Vagina (tissue), 2 donors: ENCODE measurements around the gene LRRC26. TPM values are rescaled to one million over a fixed set of nuclear protein-coding genes. Genes with fewer than 3 reads are reported as not detected.

Experiments
- DNase-seq, 2 donors: peaks; one replicate each; pipeline ENCODE4 v3.0.0-alpha.2; 2017; ENCODE audit errors: extremely low spot score in 2 of 2
- H3K27ac ChIP-seq: fragments of 200-600 bp; sonication (generic); one replicate; pipeline ENCODE4 v1.5.1; 2019
- H3K27me3 ChIP-seq: fragments of 200-600 bp; sonication (generic); one replicate; pipeline ENCODE4 v1.5.1; 2019
- H3K36me3 ChIP-seq, 2 donors: fragments of 200-600 bp; sonication (generic); one replicate each; pipeline ENCODE4 v1.5.1; 2017 to 2019
- H3K4me1 ChIP-seq: fragments of 200-600 bp; sonication (generic); one replicate; pipeline ENCODE4 v1.5.1; 2019
- H3K4me3 ChIP-seq, 2 donors: fragments of 200-600 bp; sonication (generic); 1 replicate in 1 of 2; 2 replicates in 1 of 2; pipeline ENCODE4 v1.5.1; 2016 to 2019
- H3K9me3 ChIP-seq: fragments of 200-600 bp; sonication (generic); one replicate; pipeline ENCODE4 v1.5.1; 2019
- CTCF ChIP-seq, 3 experiments: fragments of 450-650 bp in 2 of 3; fragments of 200-600 bp in 1 of 3; sonication (generic) in 1 of 3; IDR thresholded peaks; one replicate each; pipeline ENCODE4 v1.5.1; 2017 to 2019; ENCODE audit warnings: antibody characterized with exemption in 3 of 3, mild to moderate bottlenecking in 2 of 3, moderate library complexity in 2 of 3
- POLR2A ChIP-seq, 2 donors: fragments of 450-650 bp; IDR thresholded peaks; one replicate each; pipeline ENCODE4 v1.6.1; 2017; ENCODE audit warnings: antibody characterized with exemption in 2 of 2, mild to moderate bottlenecking in 2 of 2, moderate library complexity in 2 of 2
- POLR2AphosphoS5 ChIP-seq, 2 donors: sonication (generic); formaldehyde crosslinking; IDR thresholded peaks; one replicate each; pipeline ENCODE4 v1.9.0; 2017; ENCODE audit warnings: antibody characterized with exemption in 2 of 2, mild to moderate bottlenecking in 2 of 2, low read depth in 1 of 2; ENCODE audit not compliant: insufficient read depth in 1 of 2
- intact Hi-C: fragments of 100-400 bp; cut with DNase I; formaldehyde crosslinking; loops from one replicate; pipeline ENCODE4 v1.15.1; 2023
- total RNA-seq: library from RNA; depleted of rRNA; stranded (reverse); fragments of >200 nt; gene quantifications from one replicate; pipeline ENCODE4 v1.2.3, GENCODE V29; 2016

The LRRC26 gene
- total RNA-seq, 1 donor from 2014 or later, result not detected

DNA sequence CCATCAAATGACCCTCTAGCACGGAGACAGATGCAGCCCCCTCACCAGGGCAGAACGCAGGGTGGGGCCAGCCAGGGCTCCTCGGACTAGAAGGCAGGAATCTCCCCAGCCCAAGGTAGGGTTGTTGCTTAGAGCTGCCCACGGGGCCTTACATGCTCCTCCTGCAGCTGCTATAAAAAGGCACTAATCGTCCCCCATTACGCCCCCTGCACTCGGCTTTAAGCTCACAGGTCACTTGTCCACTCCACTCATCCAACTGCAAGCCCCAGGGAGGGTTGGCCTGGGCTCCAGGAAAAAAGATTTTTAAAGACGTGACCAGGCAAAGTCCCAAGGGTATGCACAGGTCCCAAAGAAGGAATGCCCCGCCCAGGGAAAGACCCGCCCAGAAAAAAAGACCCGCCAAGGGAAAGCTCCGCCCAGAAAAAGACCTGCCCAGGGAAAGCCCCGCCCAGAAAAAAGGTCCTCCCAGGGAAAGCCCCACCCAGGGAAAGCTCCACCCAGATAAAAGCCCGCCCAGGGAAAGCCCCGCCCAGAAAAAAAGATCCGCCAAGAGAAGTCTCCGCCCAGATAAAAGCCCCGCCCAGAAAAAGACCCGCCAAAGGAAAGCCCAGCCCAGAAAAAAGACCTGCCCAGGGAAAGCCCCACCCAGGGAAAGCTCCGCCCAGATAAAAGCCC is 19.8 kb downstream of the LRRC26 start:
- DNase-seq, result no peak
- TF ChIP-seq POLR2AphosphoS5 (IDR thresholded peaks at IDR 0.05; ENCODE audit: insufficient read depth in 1 of 2, low read depth in 1 of 2), result no peak
- no peak for TF ChIP-seq CTCF (IDR thresholded peaks at IDR 0.05)
- no peak for TF ChIP-seq POLR2A (IDR thresholded peaks at IDR 0.05)
- intact Hi-C loops, result no loop called here
- no peak overlapping the region for H3K27ac ChIP-seq
- no peaks in the 10 kb centered on the region for H3K4me1 ChIP-seq
- H3K27me3 ChIP-seq, result no peaks in the 10 kb centered on the region
- no peaks in the 10 kb centered on the region for H3K36me3 ChIP-seq
- no peaks in the 10 kb centered on the region for H3K9me3 ChIP-seq
- no peak overlapping the region for H3K4me3 ChIP-seq

DNA sequence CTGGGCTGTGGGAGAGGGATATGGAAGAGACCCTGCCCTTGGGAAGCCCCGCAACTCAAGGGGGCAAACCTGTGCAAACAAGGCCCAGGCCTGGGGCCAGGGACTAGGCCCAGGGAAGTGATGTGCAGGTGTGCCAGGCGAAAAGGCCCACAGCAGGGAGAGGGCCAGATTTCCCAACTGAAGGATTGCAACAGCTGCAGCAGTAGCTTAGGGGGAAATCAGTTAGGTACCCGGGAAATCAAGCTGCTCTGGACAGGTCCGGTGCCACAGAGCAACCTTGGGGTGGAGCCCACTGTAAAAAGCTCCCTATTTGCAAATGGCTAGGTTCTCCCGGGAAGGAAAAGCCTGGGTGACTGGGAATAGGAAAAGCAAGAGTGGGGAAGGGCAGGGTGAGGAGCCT is 20.5 kb downstream of the LRRC26 start:
- intact Hi-C loops, result no loop called here
- Histone ChIP-seq H3K27me3 (no peaks in the 10 kb centered on the region), H3K36me3 (no peaks in the 10 kb centered on the region), H3K4me1 (no peaks in the 10 kb centered on the region), H3K9me3 (no peaks in the 10 kb centered on the region), H3K4me3 (no peak overlapping the region), H3K27ac (no peak overlapping the region)
- TF ChIP-seq POLR2A (IDR thresholded peaks at IDR 0.05) (no peak), POLR2AphosphoS5 (IDR thresholded peaks at IDR 0.05; ENCODE audit: insufficient read depth in 1 of 2, low read depth in 1 of 2) (no peak), CTCF (IDR thresholded peaks at IDR 0.05) (no peak)
- no peak for DNase-seq

- no peak for DNase-seq
- no peaks in the 10 kb centered on the region for H3K36me3 ChIP-seq
- intact Hi-C loops, result no loop called here
- no peak overlapping the region for H3K27ac ChIP-seq
- H3K4me3 ChIP-seq, result no peak overlapping the region
- TF ChIP-seq POLR2AphosphoS5 (IDR thresholded peaks at IDR 0.05; ENCODE audit: insufficient read depth in 1 of 2, low read depth in 1 of 2) (no peak), POLR2A (IDR thresholded peaks at IDR 0.05) (no peak), CTCF (IDR thresholded peaks at IDR 0.05) (no peak)
- no peaks in the 10 kb centered on the region for H3K4me1 ChIP-seq
- no peaks in the 10 kb centered on the region for H3K27me3 ChIP-seq
- no peaks in the 10 kb centered on the region for H3K9me3 ChIP-seq
Observed at GRCh38 chr9:137148661-137149060, 21.2 kb downstream of the LRRC26 start.

DNA sequence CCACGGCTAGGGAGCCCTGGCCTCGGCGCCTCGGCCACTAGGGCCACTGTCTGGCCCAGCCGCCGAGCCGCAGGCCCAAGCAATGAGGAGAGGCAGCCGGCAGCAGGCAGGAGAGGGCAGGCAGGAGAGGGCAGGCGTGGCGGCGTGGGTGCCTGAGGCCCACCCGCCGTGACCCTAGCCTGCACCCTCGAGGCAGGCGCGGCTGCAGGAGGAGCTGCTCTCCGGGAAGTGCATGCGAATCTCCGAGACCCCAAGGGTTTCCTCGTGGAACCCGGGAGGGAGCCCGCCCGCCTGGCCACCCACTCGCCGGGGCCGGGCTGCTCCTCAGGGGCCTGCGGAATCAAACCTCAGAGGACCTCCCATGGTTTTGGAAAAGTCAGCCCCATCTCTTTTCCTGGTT is 21.6 kb downstream of the LRRC26 start:
- no peak for DNase-seq
- intact Hi-C loops, result no loop called here
- Histone ChIP-seq H3K4me3 (no peak overlapping the region), H3K4me1 (no peaks in the 10 kb centered on the region), H3K27ac (no peak overlapping the region), H3K27me3 (no peaks in the 10 kb centered on the region), H3K36me3 (no peaks in the 10 kb centered on the region), H3K9me3 (no peaks in the 10 kb centered on the region)
- no peak for TF ChIP-seq POLR2AphosphoS5 (IDR thresholded peaks at IDR 0.05; ENCODE audit: insufficient read depth in 1 of 2, low read depth in 1 of 2)
- no peak for TF ChIP-seq POLR2A (IDR thresholded peaks at IDR 0.05)
- TF ChIP-seq CTCF (IDR thresholded peaks at IDR 0.05), result no peak

DNA sequence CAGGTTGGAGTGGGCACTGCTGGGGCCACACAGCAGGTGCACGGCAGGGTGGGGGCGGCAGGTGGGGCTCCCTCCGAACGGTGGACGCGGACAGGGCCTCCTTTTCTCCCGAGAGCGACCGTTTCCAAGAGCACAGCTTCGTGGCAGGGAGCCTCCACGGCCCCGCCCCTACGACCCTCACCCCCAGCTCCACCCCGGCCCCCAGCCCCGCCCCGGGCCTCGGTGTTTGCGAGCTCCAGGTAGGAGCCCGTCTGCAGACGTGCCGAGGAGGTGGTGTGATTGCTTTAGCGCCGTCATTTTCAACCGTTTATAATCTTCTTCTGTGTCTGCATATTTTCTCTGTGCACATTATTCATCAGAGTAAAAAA is 22.1 kb downstream of the LRRC26 start:
- H3K4me3 ChIP-seq, result no peak overlapping the region
- no peaks in the 10 kb centered on the region for H3K4me1 ChIP-seq
- no peaks in the 10 kb centered on the region for H3K36me3 ChIP-seq
- no peak for TF ChIP-seq CTCF (IDR thresholded peaks at IDR 0.05)
- no peak for TF ChIP-seq POLR2AphosphoS5 (IDR thresholded peaks at IDR 0.05; ENCODE audit: insufficient read depth in 1 of 2, low read depth in 1 of 2)
- no peak for TF ChIP-seq POLR2A (IDR thresholded peaks at IDR 0.05)
- intact Hi-C loops, result no loop called here
- no peaks in the 10 kb centered on the region for H3K9me3 ChIP-seq
- no peak overlapping the region for H3K27ac ChIP-seq
- no peaks in the 10 kb centered on the region for H3K27me3 ChIP-seq
- DNase-seq, result no peak
